Measurements from ENCODE around the gene GPC5. TPM values are rescaled to one million over a fixed set of nuclear protein-coding genes. Genes with fewer than 3 reads are reported as not detected.

GPC5 gene
- total RNA-seq, 4 donors from 2014 or later = 0.47 TPM; not detected in 3

- no peaks in the 10 kb centered on the region for H3K4me1 ChIP-seq
- peaks cover 0 to 17% (median 0%) of the 10 kb centered on the region in 3 donors for H3K9me3 ChIP-seq
- no peaks in the 10 kb centered on the region for H3K36me3 ChIP-seq
- no peak for ATAC-seq
- no peak for TF ChIP-seq EP300 (IDR thresholded peaks at IDR 0.05)
- no peak for TF ChIP-seq POLR2AphosphoS5 (IDR thresholded peaks at IDR 0.05)
- no peak for TF ChIP-seq POLR2A (IDR thresholded peaks at IDR 0.05)
- no peak for TF ChIP-seq CTCF (IDR thresholded peaks at IDR 0.05)
- H3K27ac ChIP-seq = no peak overlapping the region
- 63 to 86% methylated on average over 1 of the region's 1 CpG for WGBS, 2 donors (ENCODE audit: low coverage in 1 of 2)
- no peaks in the 10 kb centered on the region for H3K27me3 ChIP-seq
- H3K4me3 ChIP-seq = no peak overlapping the region
These were observed 1363.3 kb downstream of the GPC5 start for GRCh38 chr13:92761710-92762109.

- Histone ChIP-seq H3K27me3 (no peaks in the 10 kb centered on the region), H3K36me3 (no peaks in the 10 kb centered on the region), H3K27ac (no peak overlapping the region), H3K9me3 (no peaks in the 10 kb centered on the region), H3K4me3 (no peak overlapping the region), H3K4me1 (no peaks in the 10 kb centered on the region)
- 66 to 83% methylated on average over 3 of the region's 3 CpGs for WGBS, 2 donors (ENCODE audit: low coverage in 1 of 2)
- ATAC-seq = no peak
- no peak for TF ChIP-seq CTCF (IDR thresholded peaks at IDR 0.05)
- no peak for TF ChIP-seq EP300 (IDR thresholded peaks at IDR 0.05)
- no peak for TF ChIP-seq POLR2A (IDR thresholded peaks at IDR 0.05)
- TF ChIP-seq POLR2AphosphoS5 (IDR thresholded peaks at IDR 0.05) = no peak
These were observed 1369.0 kb downstream of the GPC5 start for GRCh38 chr13:92767468-92767867.

- Histone ChIP-seq H3K36me3 (no peaks in the 10 kb centered on the region), H3K27ac (no peak overlapping the region), H3K4me1 (no peaks in the 10 kb centered on the region), H3K9me3 (no peaks in the 10 kb centered on the region), H3K4me3 (no peak overlapping the region), H3K27me3 (no peaks in the 10 kb centered on the region)
- ATAC-seq = no peak
- 56 to 63% methylated on average over 4 of the region's 4 CpGs for WGBS, 2 donors (ENCODE audit: low coverage in 1 of 2)
- no peak for TF ChIP-seq CTCF (IDR thresholded peaks at IDR 0.05)
- TF ChIP-seq POLR2A (IDR thresholded peaks at IDR 0.05) = no peak
- no peak for TF ChIP-seq POLR2AphosphoS5 (IDR thresholded peaks at IDR 0.05)
- no peak for TF ChIP-seq EP300 (IDR thresholded peaks at IDR 0.05)
These were observed 1370.2 kb downstream of the GPC5 start for GRCh38 chr13:92768602-92769001.

DNA sequence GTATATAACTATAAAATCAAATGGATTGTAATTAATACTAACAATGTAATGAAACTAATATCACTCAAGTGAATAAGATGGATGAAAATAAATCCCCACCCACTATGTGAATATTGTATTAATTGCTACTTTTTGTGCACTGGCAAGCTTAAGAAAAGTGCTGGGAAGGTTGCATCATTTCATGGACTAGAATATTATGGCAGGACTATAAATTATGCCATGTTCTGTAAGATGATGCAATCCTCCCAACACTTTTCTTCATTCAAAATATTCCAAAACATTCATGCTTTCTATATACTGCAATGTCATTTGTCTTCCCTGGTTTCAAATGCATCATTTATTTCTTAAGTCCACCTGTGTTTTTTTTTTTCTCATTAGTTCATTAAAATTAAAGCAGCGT is 1370.6 kb downstream of the GPC5 start:
- WGBS, 2 donors (ENCODE audit: low coverage in 1 of 2) = 88% methylated on average over 1 of the region's 1 CpG; no CpG with 5 or more reads in 1 of the 2 donors
- Histone ChIP-seq H3K27me3 (no peaks in the 10 kb centered on the region), H3K36me3 (no peaks in the 10 kb centered on the region), H3K9me3 (no peaks in the 10 kb centered on the region), H3K27ac (no peak overlapping the region), H3K4me3 (no peak overlapping the region), H3K4me1 (no peaks in the 10 kb centered on the region)
- ATAC-seq = no peak
- TF ChIP-seq POLR2AphosphoS5 (IDR thresholded peaks at IDR 0.05) (no peak), POLR2A (IDR thresholded peaks at IDR 0.05) (no peak)

- H3K9me3 ChIP-seq = no peaks in the 10 kb centered on the region
- no peak for ATAC-seq
- WGBS, 2 donors (ENCODE audit: low coverage in 1 of 2) = 52 to 80% methylated on average over 2 to 3 of the region's 3 CpGs
- no peaks in the 10 kb centered on the region for H3K4me1 ChIP-seq
- no peak overlapping the region for H3K27ac ChIP-seq
- no peaks in the 10 kb centered on the region for H3K27me3 ChIP-seq
- no peaks in the 10 kb centered on the region for H3K36me3 ChIP-seq
- H3K4me3 ChIP-seq = no peak overlapping the region
- TF ChIP-seq EP300 (IDR thresholded peaks at IDR 0.05) (no peak), POLR2AphosphoS5 (IDR thresholded peaks at IDR 0.05) (no peak), POLR2A (IDR thresholded peaks at IDR 0.05) (no peak), CTCF (IDR thresholded peaks at IDR 0.05) (no peak)
These were observed 1377.2 kb downstream of the GPC5 start for GRCh38 chr13:92775658-92776057.
